ENCODE results near the gene DNM1. TPM values are rescaled to one million over a fixed set of nuclear protein-coding genes. Genes with fewer than 3 reads are reported as not detected.

The DNM1 gene
- total RNA-seq, 1 experiment from 2014 or later = 5.0 TPM

GRCh38 chr9:128285033-128285784 lies 82.0 kb downstream of the DNM1 start:
- Histone ChIP-seq H3K27ac (ENCODE audit: low read length) (no peak overlapping the region), H3K36me3 (ENCODE audit: insufficient read depth, low read length) (no peaks in the 10 kb centered on the region), H3K9ac (ENCODE audit: low read length) (no peak overlapping the region), H3K9me2 (replicated peaks; ENCODE audit: insufficient read depth, low read length) (no peaks in the 10 kb centered on the region), H3K4me3 (ENCODE audit: low read length) (no peak overlapping the region), H3K79me2 (ENCODE audit: low read length) (no peaks in the 10 kb centered on the region), H2AFZ (ENCODE audit: low read length) (no peak overlapping the region), H3K4me1 (ENCODE audit: low read length) (no peaks in the 10 kb centered on the region), H3K4me2 (ENCODE audit: low read depth, low read length, poor library complexity, severe bottlenecking) (no peak overlapping the region), H4K20me1 (ENCODE audit: insufficient read depth, low read depth, low read length) (no peaks in the 10 kb centered on the region), H3K27me3 (ENCODE audit: low read length) (no peaks in the 10 kb centered on the region), H3K9me3 (ENCODE audit: low read length) (no peaks in the 10 kb centered on the region)
- no peak for DNase-seq

- H3K9ac ChIP-seq (ENCODE audit: low read length) = no peak overlapping the region
- H3K27me3 ChIP-seq (ENCODE audit: low read length) = no peaks in the 10 kb centered on the region
- no peak for DNase-seq
- no peaks in the 10 kb centered on the region for H3K9me2 ChIP-seq (replicated peaks; ENCODE audit: insufficient read depth, low read length)
- no peaks in the 10 kb centered on the region for H3K9me3 ChIP-seq (ENCODE audit: low read length)
- H2AFZ ChIP-seq (ENCODE audit: low read length) = no peak overlapping the region
- no peaks in the 10 kb centered on the region for H3K4me1 ChIP-seq (ENCODE audit: low read length)
- H3K4me2 ChIP-seq (ENCODE audit: low read depth, low read length, poor library complexity, severe bottlenecking) = no peak overlapping the region
- H4K20me1 ChIP-seq (ENCODE audit: insufficient read depth, low read depth, low read length) = no peaks in the 10 kb centered on the region
- H3K4me3 ChIP-seq (ENCODE audit: low read length) = no peak overlapping the region
- no peak overlapping the region for H3K27ac ChIP-seq (ENCODE audit: low read length)
- H3K36me3 ChIP-seq (ENCODE audit: insufficient read depth, low read length) = no peaks in the 10 kb centered on the region
- H3K79me2 ChIP-seq (ENCODE audit: low read length) = no peaks in the 10 kb centered on the region
Measured at GRCh38 chr9:128286440-128286839, 83.3 kb downstream of the DNM1 start.

DNA sequence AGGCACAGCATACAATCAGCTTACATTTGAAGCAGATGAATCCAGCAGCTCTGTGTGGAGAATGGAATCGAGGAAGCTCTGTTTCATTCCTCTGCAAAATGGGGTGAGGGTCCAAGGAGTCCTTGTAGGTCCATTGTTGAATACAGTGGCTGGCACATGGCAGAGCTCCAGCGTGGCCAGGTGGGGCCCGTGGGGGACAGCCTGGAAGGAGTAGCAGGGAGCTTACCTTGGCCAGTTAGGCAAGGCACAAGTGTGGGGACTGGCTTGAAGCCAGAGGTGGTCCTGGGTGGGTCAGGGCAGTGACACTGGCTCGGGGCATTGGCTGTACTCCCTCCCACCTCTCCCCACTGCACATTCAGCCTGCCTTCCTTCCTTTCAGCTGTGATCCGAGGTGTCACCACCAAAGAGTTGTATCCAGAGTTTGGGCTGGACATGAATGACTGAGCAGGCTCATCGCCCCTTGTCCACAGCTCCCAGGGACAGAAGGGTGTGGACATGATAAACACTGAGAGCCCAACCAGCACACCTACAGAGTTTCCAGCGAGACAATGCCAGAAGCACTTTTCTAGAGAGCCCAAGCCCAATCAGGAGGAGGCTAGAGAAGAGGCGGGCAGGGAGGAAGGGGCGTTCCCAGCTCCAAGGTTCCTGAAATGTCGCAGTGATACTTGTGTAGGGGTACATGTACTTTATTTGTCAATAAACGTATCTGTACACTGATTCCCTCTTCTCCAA lies 85.3 kb downstream of the DNM1 start:
- Histone ChIP-seq H3K4me3 (ENCODE audit: low read length) (no peak overlapping the region), H3K27me3 (ENCODE audit: low read length) (no peaks in the 10 kb centered on the region), H2AFZ (ENCODE audit: low read length) (no peak overlapping the region), H3K9ac (ENCODE audit: low read length) (no peak overlapping the region), H3K9me3 (ENCODE audit: low read length) (no peaks in the 10 kb centered on the region), H3K9me2 (replicated peaks; ENCODE audit: insufficient read depth, low read length) (no peaks in the 10 kb centered on the region), H3K4me2 (ENCODE audit: low read depth, low read length, poor library complexity, severe bottlenecking) (no peak overlapping the region), H4K20me1 (ENCODE audit: insufficient read depth, low read depth, low read length) (no peaks in the 10 kb centered on the region), H3K4me1 (ENCODE audit: low read length) (peaks cover 5% of the 10 kb centered on the region), H3K27ac (ENCODE audit: low read length) (no peak overlapping the region), H3K79me2 (ENCODE audit: low read length) (no peaks in the 10 kb centered on the region), H3K36me3 (ENCODE audit: insufficient read depth, low read length) (no peaks in the 10 kb centered on the region)
- no peak for DNase-seq

- H4K20me1 ChIP-seq (ENCODE audit: insufficient read depth, low read depth, low read length) = no peaks in the 10 kb centered on the region
- no peaks in the 10 kb centered on the region for H3K27me3 ChIP-seq (ENCODE audit: low read length)
- H2AFZ ChIP-seq (ENCODE audit: low read length) = no peak overlapping the region
- H3K9me3 ChIP-seq (ENCODE audit: low read length) = no peaks in the 10 kb centered on the region
- H3K4me3 ChIP-seq (ENCODE audit: low read length) = no peak overlapping the region
- no peak for DNase-seq
- H3K9ac ChIP-seq (ENCODE audit: low read length) = no peak overlapping the region
- H3K4me2 ChIP-seq (ENCODE audit: low read depth, low read length, poor library complexity, severe bottlenecking) = no peak overlapping the region
- no peaks in the 10 kb centered on the region for H3K9me2 ChIP-seq (replicated peaks; ENCODE audit: insufficient read depth, low read length)
- peaks cover 5% of the 10 kb centered on the region for H3K4me1 ChIP-seq (ENCODE audit: low read length)
- no peaks in the 10 kb centered on the region for H3K79me2 ChIP-seq (ENCODE audit: low read length)
- H3K27ac ChIP-seq (ENCODE audit: low read length) = no peak overlapping the region
- H3K36me3 ChIP-seq (ENCODE audit: insufficient read depth, low read length) = no peaks in the 10 kb centered on the region
Measured at GRCh38 chr9:128292009-128292408, 88.8 kb downstream of the DNM1 start.

GRCh38 chr9:128293091-128293490 lies 89.9 kb downstream of the DNM1 start:
- Histone ChIP-seq H3K27me3 (ENCODE audit: low read length) (no peaks in the 10 kb centered on the region), H3K36me3 (ENCODE audit: insufficient read depth, low read length) (no peaks in the 10 kb centered on the region), H3K9me3 (ENCODE audit: low read length) (no peaks in the 10 kb centered on the region), H3K9me2 (replicated peaks; ENCODE audit: insufficient read depth, low read length) (no peaks in the 10 kb centered on the region), H3K9ac (ENCODE audit: low read length) (0 out of 2 replicates have a peak overlapping the region, but pooled peaks have one; percentile 13), H3K27ac (ENCODE audit: low read length) (no peak overlapping the region), H3K79me2 (ENCODE audit: low read length) (no peaks in the 10 kb centered on the region), H2AFZ (ENCODE audit: low read length) (no peak overlapping the region), H3K4me1 (ENCODE audit: low read length) (peaks cover 5% of the 10 kb centered on the region), H3K4me2 (ENCODE audit: low read depth, low read length, poor library complexity, severe bottlenecking) (no peak overlapping the region), H4K20me1 (ENCODE audit: insufficient read depth, low read depth, low read length) (no peaks in the 10 kb centered on the region), H3K4me3 (ENCODE audit: low read length) (no peak overlapping the region)
- DNase-seq = peak; percentile 48

DNA sequence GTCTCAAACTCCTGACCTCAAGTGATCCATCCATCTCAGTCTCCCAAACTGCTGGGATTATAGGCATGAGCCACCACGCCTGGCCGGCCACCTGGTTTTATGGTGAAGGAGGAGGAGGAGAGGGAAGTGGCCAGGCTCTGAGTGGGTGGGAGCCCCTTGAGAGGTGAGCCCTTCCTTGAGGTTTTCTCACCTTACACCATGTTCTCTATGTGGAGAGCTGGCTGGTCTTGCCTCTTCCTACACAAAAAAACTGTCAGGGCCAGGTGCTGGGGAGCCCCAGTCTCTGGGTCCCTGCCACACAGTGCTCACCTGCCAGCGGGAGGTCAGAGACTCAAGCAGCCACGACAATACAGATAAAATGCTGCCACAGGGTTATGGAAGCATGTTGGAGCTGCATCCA lies 91.0 kb downstream of the DNM1 start:
- H2AFZ ChIP-seq (ENCODE audit: low read length) = no peak overlapping the region
- no peak for DNase-seq
- no peak overlapping the region for H3K4me2 ChIP-seq (ENCODE audit: low read depth, low read length, poor library complexity, severe bottlenecking)
- H3K4me1 ChIP-seq (ENCODE audit: low read length) = peaks cover 5% of the 10 kb centered on the region
- no peaks in the 10 kb centered on the region for H3K9me3 ChIP-seq (ENCODE audit: low read length)
- no peak overlapping the region for H3K9ac ChIP-seq (ENCODE audit: low read length)
- no peaks in the 10 kb centered on the region for H3K36me3 ChIP-seq (ENCODE audit: insufficient read depth, low read length)
- no peaks in the 10 kb centered on the region for H3K27me3 ChIP-seq (ENCODE audit: low read length)
- no peak overlapping the region for H3K4me3 ChIP-seq (ENCODE audit: low read length)
- H3K9me2 ChIP-seq (replicated peaks; ENCODE audit: insufficient read depth, low read length) = no peaks in the 10 kb centered on the region
- H3K79me2 ChIP-seq (ENCODE audit: low read length) = no peaks in the 10 kb centered on the region
- H4K20me1 ChIP-seq (ENCODE audit: insufficient read depth, low read depth, low read length) = no peaks in the 10 kb centered on the region
- no peak overlapping the region for H3K27ac ChIP-seq (ENCODE audit: low read length)

DNA sequence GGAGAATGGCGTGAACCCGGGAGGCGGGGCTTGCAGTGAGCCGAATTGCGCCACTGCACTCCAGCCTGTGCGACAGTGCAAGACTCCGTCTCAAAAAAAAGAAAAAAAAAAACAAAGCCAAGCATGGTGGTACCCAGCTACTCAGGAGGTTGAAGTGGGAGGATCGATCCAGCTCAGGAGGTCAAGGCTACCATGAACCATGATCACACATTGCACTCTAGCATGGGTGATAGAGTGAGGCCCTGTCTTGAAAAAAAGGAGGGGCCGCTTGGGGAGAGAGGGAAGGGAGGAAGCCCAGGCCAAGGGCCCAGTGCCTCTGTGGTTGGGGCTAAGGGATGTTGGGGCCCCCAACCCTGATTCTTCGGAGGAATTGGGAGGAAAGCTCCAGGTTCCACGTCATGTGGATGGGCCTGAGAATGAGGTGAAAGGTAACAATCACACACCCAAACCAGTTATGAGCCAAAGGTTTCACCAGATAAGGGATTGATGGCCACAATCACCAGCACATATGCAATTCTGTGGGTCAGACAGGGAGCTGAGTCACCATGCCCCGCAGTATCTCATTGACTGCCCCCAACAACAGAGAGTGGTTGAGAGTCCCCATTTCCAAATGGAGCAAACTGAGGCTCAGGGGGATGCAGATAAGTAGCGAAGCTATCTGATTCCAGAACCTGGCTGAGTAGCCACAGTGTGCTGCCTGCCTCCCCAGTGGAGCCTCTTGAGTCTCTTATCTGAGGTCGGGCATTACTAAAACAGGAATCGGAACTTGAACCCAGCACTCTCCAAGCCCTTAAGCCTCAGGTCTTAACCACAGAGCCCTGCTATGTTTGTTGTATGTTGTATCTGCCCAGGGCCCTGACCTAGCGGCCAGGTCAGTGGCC lies 93.4 kb downstream of the DNM1 start:
- H3K4me1 ChIP-seq (ENCODE audit: low read length) = peaks cover 5% of the 10 kb centered on the region
- DNase-seq = no peak
- H3K4me3 ChIP-seq (ENCODE audit: low read length) = no peak overlapping the region
- H3K9me2 ChIP-seq (replicated peaks; ENCODE audit: insufficient read depth, low read length) = no peaks in the 10 kb centered on the region
- H3K36me3 ChIP-seq (ENCODE audit: insufficient read depth, low read length) = no peaks in the 10 kb centered on the region
- H3K27ac ChIP-seq (ENCODE audit: low read length) = no peak overlapping the region
- no peak overlapping the region for H3K4me2 ChIP-seq (ENCODE audit: low read depth, low read length, poor library complexity, severe bottlenecking)
- H3K9ac ChIP-seq (ENCODE audit: low read length) = no peak overlapping the region
- H3K79me2 ChIP-seq (ENCODE audit: low read length) = no peaks in the 10 kb centered on the region
- no peaks in the 10 kb centered on the region for H3K27me3 ChIP-seq (ENCODE audit: low read length)
- H2AFZ ChIP-seq (ENCODE audit: low read length) = no peak overlapping the region
- no peaks in the 10 kb centered on the region for H3K9me3 ChIP-seq (ENCODE audit: low read length)
- no peaks in the 10 kb centered on the region for H4K20me1 ChIP-seq (ENCODE audit: insufficient read depth, low read depth, low read length)

GRCh38 chr9:128297221-128297773 lies 94.1 kb downstream of the DNM1 start:
- H4K20me1 ChIP-seq (ENCODE audit: insufficient read depth, low read depth, low read length) = no peaks in the 10 kb centered on the region
- H3K27ac ChIP-seq (ENCODE audit: low read length) = no peak overlapping the region
- H3K9ac ChIP-seq (ENCODE audit: low read length) = no peak overlapping the region
- H3K9me3 ChIP-seq (ENCODE audit: low read length) = no peaks in the 10 kb centered on the region
- no peaks in the 10 kb centered on the region for H3K27me3 ChIP-seq (ENCODE audit: low read length)
- no peak overlapping the region for H3K4me2 ChIP-seq (ENCODE audit: low read depth, low read length, poor library complexity, severe bottlenecking)
- no peak for DNase-seq
- no peaks in the 10 kb centered on the region for H3K79me2 ChIP-seq (ENCODE audit: low read length)
- no peak overlapping the region for H3K4me3 ChIP-seq (ENCODE audit: low read length)
- H3K4me1 ChIP-seq (ENCODE audit: low read length) = peaks cover 5% of the 10 kb centered on the region
- H3K36me3 ChIP-seq (ENCODE audit: insufficient read depth, low read length) = no peaks in the 10 kb centered on the region
- no peaks in the 10 kb centered on the region for H3K9me2 ChIP-seq (replicated peaks; ENCODE audit: insufficient read depth, low read length)
- H2AFZ ChIP-seq (ENCODE audit: low read length) = no peak overlapping the region

All from Karpas-422 (cell line).